Prostate gland (tissue), 2 donors: ENCODE measurements around the gene KCNQ5. TPM values are rescaled to one million over a fixed set of nuclear protein-coding genes. Genes with fewer than 3 reads are reported as not detected.

Experiments used
- DNase-seq: peaks from one replicate; pipeline ENCODE4 v3.0.0-alpha.2; 2019; ENCODE audit warnings: low spot score
- H3K27ac ChIP-seq, 2 donors: fragments of 200-600 bp; sonication (generic); 2 replicates each; pipeline ENCODE4 v1.5.1; 2017 to 2019
- H3K27me3 ChIP-seq: fragments of 200-600 bp; sonication (generic); replicated peaks from 2 replicates; pipeline ENCODE4 v1.5.1; 2019; ENCODE audit not compliant: insufficient read depth
- H3K36me3 ChIP-seq, 2 donors: fragments of 200-600 bp; sonication (generic); 1 replicate in 1 of 2; 2 replicates in 1 of 2; pipeline versions ENCODE4 v1.5.1 to v1.8.1; 2017 to 2019
- H3K4me1 ChIP-seq: fragments of 200-600 bp; sonication (generic); replicated peaks from 2 replicates; pipeline ENCODE4 v1.5.1; 2019
- H3K4me3 ChIP-seq, 2 donors: fragments of 200-600 bp; sonication (generic); 2 replicates each; pipeline ENCODE4 v1.5.1; 2017 to 2019
- H3K9me3 ChIP-seq: fragments of 200-600 bp; sonication (generic); 2 replicates; pipeline ENCODE4 v1.5.1; 2017
- CTCF ChIP-seq, 4 experiments: fragments of 200-600 bp in 2 of 4; fragments of 450-650 bp in 2 of 4; sonication (generic) in 2 of 4; IDR thresholded peaks; 1 replicate in 3 of 4; 2 replicates in 1 of 4; pipeline ENCODE4 v1.5.1; 2016 to 2019; ENCODE audit warnings: antibody characterized with exemption in 4 of 4, mild to moderate bottlenecking in 2 of 4, moderate library complexity in 2 of 4
- POLR2A ChIP-seq: fragments of 450-650 bp; IDR thresholded peaks from one replicate; pipeline ENCODE4 v1.6.1; 2016; ENCODE audit warnings: antibody characterized with exemption, mild to moderate bottlenecking
- POLR2AphosphoS5 ChIP-seq: sonication (generic); formaldehyde crosslinking; IDR thresholded peaks from one replicate; pipeline ENCODE4 v1.6.1; 2017; ENCODE audit warnings: antibody characterized with exemption
- WGBS: methylation state at CpG from one replicate; pipeline ENCODE4 v1.1.5; 2018; 5-methylcytosine and 5-hydroxymethylcytosine counted together
- intact Hi-C: fragments of 100-400 bp; cut with DNase I; formaldehyde crosslinking; loops from one replicate; pipeline ENCODE4 v1.14.2; 2022
- total RNA-seq, 2 donors: library from RNA; depleted of rRNA; stranded (reverse); fragments of >200 nt; gene quantifications; one replicate each; pipeline ENCODE4 v1.1.0, GENCODE V29; 2016

The KCNQ5 gene
- total RNA-seq, 2 donors from 2014 or later: 3.6 to 4.1 TPM

DNA sequence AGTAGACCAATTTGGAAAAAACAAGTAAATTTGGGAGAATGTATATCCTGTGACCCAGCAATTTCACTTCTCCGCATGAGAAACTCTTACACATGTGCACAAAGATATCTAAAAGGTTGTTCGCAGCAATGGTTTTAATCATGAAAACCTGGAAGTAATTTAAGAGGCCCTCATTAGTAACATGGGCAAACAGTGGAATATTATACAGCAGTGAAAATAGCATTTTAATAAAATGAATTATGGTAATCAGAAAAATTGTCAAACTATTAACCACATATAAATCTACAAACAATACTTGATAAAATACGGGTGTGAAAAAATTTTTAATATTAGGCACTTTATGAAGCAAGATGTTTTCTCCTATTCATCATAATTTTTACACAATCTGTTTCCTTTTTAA, 74.2 kb downstream of the KCNQ5 start:
- TF ChIP-seq POLR2AphosphoS5 (no peak), CTCF (IDR thresholded peaks at IDR 0.05) (no peak), POLR2A (no peak)
- Histone ChIP-seq H3K27ac (no peak overlapping the region), H3K4me3 (no peak overlapping the region), H3K36me3 (no peaks in the 10 kb centered on the region), H3K27me3 (no peaks in the 10 kb centered on the region), H3K4me1 (no peaks in the 10 kb centered on the region), H3K9me3 (no peaks in the 10 kb centered on the region)
- no peak for DNase-seq
- 98% methylated on average over 3 of the region's 3 CpGs for whole genome bisulfite sequencing
- intact Hi-C loops: no loop called here

DNA sequence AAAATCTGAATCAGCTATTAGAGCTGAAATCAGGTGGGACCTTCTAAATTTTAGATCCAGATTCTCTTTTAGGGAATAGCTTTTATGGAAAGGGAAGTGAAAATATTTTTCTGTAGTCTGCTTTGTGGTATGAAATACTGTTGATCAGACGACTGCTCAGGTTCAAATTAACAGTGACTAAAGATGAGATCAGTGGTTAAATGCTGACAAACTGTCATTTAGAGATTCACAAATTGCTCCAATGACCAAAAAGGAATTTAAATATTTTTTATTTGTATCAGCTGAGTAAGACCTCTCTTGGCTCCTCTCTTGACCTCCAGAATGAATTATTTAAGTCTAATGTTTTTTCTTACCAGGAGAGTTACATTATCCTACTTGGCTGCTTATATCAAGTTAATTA, 77.3 kb downstream of the KCNQ5 start:
- no peaks in the 10 kb centered on the region for H3K36me3 ChIP-seq
- 80% methylated on average over 1 of the region's 1 CpG for WGBS
- no peak overlapping the region for H3K27ac ChIP-seq
- no peak for DNase-seq
- no peaks in the 10 kb centered on the region for H3K27me3 ChIP-seq
- H3K4me3 ChIP-seq: no peak overlapping the region
- TF ChIP-seq POLR2AphosphoS5: no peak
- TF ChIP-seq CTCF (IDR thresholded peaks at IDR 0.05): no peak
- TF ChIP-seq POLR2A: no peak
- intact Hi-C loops: no loop called here
- no peaks in the 10 kb centered on the region for H3K9me3 ChIP-seq
- no peaks in the 10 kb centered on the region for H3K4me1 ChIP-seq

DNA sequence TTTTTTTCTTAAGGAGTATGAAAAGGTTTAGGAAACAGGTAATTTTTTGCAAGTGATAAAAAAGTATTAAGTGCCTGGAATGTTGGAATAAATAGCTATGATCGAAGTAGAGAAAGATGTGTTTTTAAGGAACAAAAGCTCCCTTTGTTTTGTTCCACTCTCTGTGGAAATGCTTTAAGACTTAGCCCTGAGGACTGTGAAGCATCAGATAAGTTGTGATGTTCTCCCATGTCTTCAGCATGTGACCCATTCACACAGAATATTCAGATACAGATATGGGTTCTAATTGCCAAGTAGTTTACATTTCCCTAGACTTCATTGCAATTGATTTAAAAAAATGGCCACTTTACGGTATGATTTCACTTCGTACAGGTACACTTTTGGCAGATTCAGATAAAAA, 80.6 kb downstream of the KCNQ5 start:
- Histone ChIP-seq H3K27ac (no peak overlapping the region), H3K36me3 (no peaks in the 10 kb centered on the region), H3K9me3 (no peaks in the 10 kb centered on the region), H3K4me3 (no peak overlapping the region), H3K4me1 (no peaks in the 10 kb centered on the region), H3K27me3 (no peaks in the 10 kb centered on the region)
- TF ChIP-seq POLR2A (no peak), POLR2AphosphoS5 (no peak), CTCF (IDR thresholded peaks at IDR 0.05) (no peak)
- DNase-seq: no peak
- intact Hi-C loops: no loop called here
- WGBS: 80% methylated on average over 3 of the region's 3 CpGs

DNA sequence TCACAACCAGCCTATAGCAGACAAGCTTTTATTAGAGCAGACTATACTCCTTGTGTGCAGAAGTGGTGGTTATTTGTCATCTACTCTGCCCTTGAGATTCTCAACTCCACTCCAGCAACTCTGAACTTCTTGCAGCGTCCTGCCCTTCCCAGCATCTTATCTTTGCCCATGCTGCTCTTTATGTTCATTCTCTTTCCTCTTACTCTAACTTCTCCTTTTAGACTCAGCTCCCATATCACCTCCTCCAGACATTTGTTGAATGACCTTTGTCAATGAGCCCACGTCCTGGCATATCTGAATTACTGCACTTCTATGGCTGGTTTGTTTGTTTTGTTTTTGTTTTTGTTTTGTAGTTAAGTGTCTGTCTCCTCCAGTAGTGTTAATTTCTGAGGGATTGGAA, 81.2 kb downstream of the KCNQ5 start:
- Histone ChIP-seq H3K4me3 (no peak overlapping the region), H3K9me3 (no peaks in the 10 kb centered on the region), H3K4me1 (no peaks in the 10 kb centered on the region), H3K36me3 (no peaks in the 10 kb centered on the region), H3K27me3 (no peaks in the 10 kb centered on the region), H3K27ac (no peak overlapping the region)
- intact Hi-C loops: no loop called here
- no peak for DNase-seq
- TF ChIP-seq POLR2AphosphoS5 (no peak), CTCF (IDR thresholded peaks at IDR 0.05) (no peak), POLR2A (no peak)
- 87% methylated on average over 2 of the region's 2 CpGs for WGBS

DNA sequence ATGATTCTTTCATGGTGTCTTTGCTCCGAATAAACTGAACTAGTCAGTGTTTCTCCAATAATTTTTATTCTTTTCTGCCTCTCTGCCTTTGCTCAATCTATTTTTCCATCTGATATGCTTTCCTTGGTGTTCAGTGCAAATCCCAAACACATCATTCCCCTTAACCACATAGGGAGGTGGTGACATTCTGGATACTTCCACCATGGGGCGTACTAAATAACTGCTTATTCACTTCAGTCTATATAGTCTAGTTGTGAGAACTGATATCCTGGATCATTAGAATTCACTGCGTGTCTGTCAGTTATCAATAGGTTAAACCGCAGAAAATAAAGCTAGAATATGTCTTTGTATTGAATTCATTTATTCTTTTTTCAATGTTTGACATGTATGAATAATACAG, 83.1 kb downstream of the KCNQ5 start:
- Histone ChIP-seq H3K9me3 (no peaks in the 10 kb centered on the region), H3K4me1 (no peaks in the 10 kb centered on the region), H3K27ac (no peak overlapping the region), H3K27me3 (no peaks in the 10 kb centered on the region), H3K4me3 (no peak overlapping the region), H3K36me3 (no peaks in the 10 kb centered on the region)
- no peak for DNase-seq
- WGBS: 78% methylated on average over 4 of the region's 4 CpGs
- intact Hi-C loops: no loop called here
- no peak for TF ChIP-seq CTCF (IDR thresholded peaks at IDR 0.05)
- TF ChIP-seq POLR2A: no peak
